HEK293 (cell line): ENCODE measurements around the gene ZNF423.

ENCODE experiments used
- CTCF ChIA-PET: fragments of 350-600 bp; formaldehyde crosslinking; extraction: SDS; loops from one replicate; lab custom pipeline; 2021; ENCODE audit warnings: antibody characterized with exemption; lab: Yijun Ruan, JAX
- POLR2A ChIA-PET: fragments of 300-600 bp; formaldehyde crosslinking; extraction: SDS; loops from one replicate; lab custom pipeline; 2020; ENCODE audit warnings: antibody characterized with exemption, inconsistent platforms; lab: Yijun Ruan, JAX
- H3K27ac ChIP-seq: fragments of 200-500 bp; sonication (Bioruptor generic); 2 replicates; pipeline ENCODE4 v1.5.1; 2014; ENCODE audit warnings: low read depth, low read length, control low read depth, inconsistent platforms; ENCODE audit errors: extremely low read depth
- H3K36me3 ChIP-seq, 2 experiments: fragments of 200-500 bp in 1 of 2; sonication (Bioruptor generic) in 1 of 2; 1 replicate in 1 of 2; 2 replicates in 1 of 2; pipeline ENCODE4 v1.5.1; 2014 to 2017; ENCODE audit warnings: inconsistent platforms in 2 of 2, low read length in 2 of 2; ENCODE audit not compliant: control insufficient read depth in 2 of 2, insufficient read depth in 1 of 2
- H3K4me1 ChIP-seq: fragments of 200-500 bp; sonication (Bioruptor generic); 2 replicates; pipeline ENCODE4 v1.5.1; 2014; ENCODE audit warnings: mild to moderate bottlenecking, low read length, inconsistent platforms; ENCODE audit not compliant: control insufficient read depth, insufficient read depth
- H3K4me3 ChIP-seq: 2 replicates; pipeline ENCODE4 v1.5.1; 2011; ENCODE audit warnings: low read depth, mild to moderate bottlenecking, control low read depth, low read length, moderate library complexity
- H3K9me3 ChIP-seq: fragments of 200-500 bp; sonication (Bioruptor generic); 2 replicates; pipeline ENCODE4 v1.5.1; 2014; ENCODE audit warnings: low read depth, low read length, inconsistent platforms; ENCODE audit not compliant: control insufficient read depth, insufficient read depth
- HOXD13 ChIP-seq: sonication (generic); formaldehyde crosslinking; IDR thresholded peaks from 2 replicates; pipeline ENCODE4 v1.8.0; 2022; ENCODE audit warnings: missing genetic modification reagents, borderline replicate concordance
- KLF1 ChIP-seq: fragments of 450-650 bp; formaldehyde crosslinking; IDR thresholded peaks from 2 replicates; pipeline ENCODE4 v1.5.1; 2016; ENCODE audit warnings: missing biosample characterization, missing genetic modification characterization
- MEIS1 ChIP-seq: sonication (generic); formaldehyde crosslinking; IDR thresholded peaks from 2 replicates; pipeline ENCODE4 v1.8.1; 2022; ENCODE audit warnings: missing genetic modification reagents, mild to moderate bottlenecking, borderline replicate concordance
- MZF1 ChIP-seq: fragments of 450-650 bp; formaldehyde crosslinking; IDR thresholded peaks from 2 replicates; pipeline ENCODE4 v1.5.1; 2017; ENCODE audit warnings: missing biosample characterization, missing genetic modification characterization, borderline replicate concordance
- OSR2 ChIP-seq: fragments of 450-650 bp; formaldehyde crosslinking; IDR thresholded peaks from 2 replicates; pipeline ENCODE4 v1.5.1; 2016; ENCODE audit warnings: missing biosample characterization, missing genetic modification characterization
- RBAK ChIP-seq: fragments of 450-650 bp; formaldehyde crosslinking; IDR thresholded peaks from 2 replicates; pipeline ENCODE4 v1.5.1; 2016; ENCODE audit warnings: missing biosample characterization, missing genetic modification characterization
- WT1 ChIP-seq: fragments of 450-650 bp; formaldehyde crosslinking; IDR thresholded peaks from 2 replicates; pipeline ENCODE4 v1.5.1; 2016; ENCODE audit warnings: missing biosample characterization, missing genetic modification characterization
- ZBTB17 ChIP-seq: fragments of 450-650 bp; formaldehyde crosslinking; IDR thresholded peaks from 2 replicates; pipeline ENCODE4 v1.5.1; 2016; ENCODE audit warnings: missing biosample characterization, missing genetic modification characterization
- ZBTB26 ChIP-seq: fragments of 450-650 bp; formaldehyde crosslinking; optimal IDR thresholded peaks from 2 replicates; pipeline ENCODE3; 2016; ENCODE audit warnings: missing biosample characterization, mild to moderate bottlenecking, missing genetic modification characterization
- ZBTB44 ChIP-seq: fragments of 450-650 bp; IDR thresholded peaks from 2 replicates; pipeline ENCODE4 v1.5.1; 2018; ENCODE audit warnings: missing biosample characterization, mild to moderate bottlenecking, missing genetic modification characterization
- ZBTB7A ChIP-seq: fragments of 450-650 bp; formaldehyde crosslinking; IDR thresholded peaks from 2 replicates; pipeline ENCODE4 v1.5.1; 2016; ENCODE audit warnings: low read depth, missing biosample characterization, missing genetic modification characterization
- ZNF140 ChIP-seq: fragments of 450-650 bp; formaldehyde crosslinking; IDR thresholded peaks from 2 replicates; pipeline ENCODE4 v1.5.1; 2016; ENCODE audit warnings: missing biosample characterization, missing genetic modification characterization
- ZNF146 ChIP-seq: fragments of 450-650 bp; formaldehyde crosslinking; IDR thresholded peaks from 2 replicates; pipeline ENCODE4 v1.5.1; 2016; ENCODE audit warnings: missing biosample characterization, missing genetic modification characterization
- ZNF157 ChIP-seq: fragments of 450-650 bp; formaldehyde crosslinking; IDR thresholded peaks from 2 replicates; pipeline ENCODE4 v1.5.1; 2016; ENCODE audit warnings: missing biosample characterization, missing genetic modification characterization
- ZNF174 ChIP-seq: fragments of 450-650 bp; formaldehyde crosslinking; IDR thresholded peaks from 2 replicates; pipeline ENCODE4 v1.5.0; 2017; ENCODE audit warnings: missing biosample characterization, mild to moderate bottlenecking, missing genetic modification characterization
- ZNF2 ChIP-seq: fragments of 450-650 bp; formaldehyde crosslinking; IDR thresholded peaks from 2 replicates; pipeline ENCODE4 v1.5.1; 2016; ENCODE audit warnings: missing biosample characterization, missing genetic modification characterization
- ZNF214 ChIP-seq: fragments of 450-650 bp; formaldehyde crosslinking; IDR thresholded peaks from 2 replicates; pipeline ENCODE4 v1.5.1; 2017; ENCODE audit warnings: missing biosample characterization, mild to moderate bottlenecking, missing genetic modification characterization, borderline replicate concordance
- ZNF48 ChIP-seq: fragments of 450-650 bp; formaldehyde crosslinking; IDR thresholded peaks from 2 replicates; pipeline ENCODE4 v1.5.1; 2016; ENCODE audit warnings: missing biosample characterization, missing genetic modification characterization
- ZNF513 ChIP-seq: fragments of 450-650 bp; IDR thresholded peaks from 2 replicates; pipeline ENCODE4 v1.5.1; 2018; ENCODE audit warnings: missing biosample characterization, missing genetic modification characterization
- ZNF521 ChIP-seq: fragments of 450-650 bp; formaldehyde crosslinking; IDR thresholded peaks from 2 replicates; pipeline ENCODE4 v1.5.1; 2017; ENCODE audit warnings: missing biosample characterization, mild to moderate bottlenecking, missing genetic modification characterization
- ZNF670 ChIP-seq: fragments of 450-650 bp; formaldehyde crosslinking; IDR thresholded peaks from 2 replicates; pipeline ENCODE4 v1.5.1; 2016; ENCODE audit warnings: missing biosample characterization, missing genetic modification characterization, low read depth
- ZNF704 ChIP-seq: fragments of 450-650 bp; formaldehyde crosslinking; IDR thresholded peaks from 2 replicates; pipeline ENCODE4 v1.5.1; 2016; ENCODE audit warnings: missing biosample characterization, missing genetic modification characterization
- ZSCAN4 ChIP-seq: fragments of 450-650 bp; formaldehyde crosslinking; IDR thresholded peaks from 2 replicates; pipeline ENCODE4 v1.5.1; 2017; ENCODE audit warnings: missing biosample characterization, missing genetic modification characterization
- TF ChIP-seq, protein P1 (sequence below): sonication (generic); formaldehyde crosslinking; IDR thresholded peaks from 2 replicates; pipeline ENCODE4 v1.8.1; 2022; ENCODE audit warnings: mild to moderate bottlenecking, moderate library complexity, missing genetic modification reagents

The ZNF423 gene

GRCh38 chr16:49637511-49637910 lies 218.4 kb downstream of the ZNF423 start (continued):
- TF ChIP-seq KLF1 (tag by site-specific recombination) (no peak), HOXD13 (no peak), ZBTB7A (tag by site-specific recombination) (no peak), MZF1 (tag by site-specific recombination) (no peak), ZNF513 (tag by site-specific recombination) (no peak), ZNF214 (tag by site-specific recombination) (no peak), ZNF521 (tag by site-specific recombination) (no peak), WT1 (tag by site-specific recombination) (no peak)
- TF ChIP-seq, protein P1, sequence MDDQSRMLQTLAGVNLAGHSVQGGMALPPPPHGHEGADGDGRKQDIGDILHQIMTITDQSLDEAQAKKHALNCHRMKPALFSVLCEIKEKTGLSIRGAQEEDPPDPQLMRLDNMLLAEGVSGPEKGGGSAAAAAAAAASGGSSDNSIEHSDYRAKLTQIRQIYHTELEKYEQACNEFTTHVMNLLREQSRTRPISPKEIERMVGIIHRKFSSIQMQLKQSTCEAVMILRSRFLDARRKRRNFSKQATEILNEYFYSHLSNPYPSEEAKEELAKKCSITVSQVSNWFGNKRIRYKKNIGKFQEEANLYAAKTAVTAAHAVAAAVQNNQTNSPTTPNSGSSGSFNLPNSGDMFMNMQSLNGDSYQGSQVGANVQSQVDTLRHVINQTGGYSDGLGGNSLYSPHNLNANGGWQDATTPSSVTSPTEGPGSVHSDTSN (CRISPR knock-in tag): no peak
- TF ChIP-seq, all 188 proteins: peak for 0

DNA sequence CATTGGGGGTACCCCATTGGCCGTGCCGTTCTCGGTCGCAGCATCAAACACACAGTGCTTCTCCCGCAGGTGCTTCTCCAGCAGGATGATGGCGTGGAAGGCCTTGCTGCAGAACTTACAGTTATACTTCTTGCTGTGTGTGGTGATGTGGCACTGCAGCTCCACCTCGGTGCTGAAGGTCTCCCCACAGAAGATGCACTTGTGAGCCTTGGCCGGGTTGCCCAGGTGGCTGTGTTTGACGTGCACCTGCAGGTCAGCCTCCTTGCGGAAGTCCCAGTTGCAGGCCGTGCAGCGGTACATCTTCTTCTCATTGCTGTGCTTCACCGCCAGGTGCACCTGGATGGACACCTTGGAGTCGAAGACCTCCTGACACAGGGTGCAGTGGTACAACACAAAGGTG lies 219.3 kb downstream of the ZNF423 start:
- H3K4me3 ChIP-seq: no peak overlapping the region
- ChIA-PET CTCF (interaction anchor here (0.6 kb wide), 1 partner anchor 221 kb away, joined by 3 read pairs; no protein-coding TSS in a partner anchor), POLR2A (no interaction called here)
- no peak overlapping the region for H3K27ac ChIP-seq
- no peak for TF ChIP-seq ZNF157 (tag by site-specific recombination)
- no peak for TF ChIP-seq ZSCAN4 (tag by site-specific recombination)
- TF ChIP-seq RBAK (tag by site-specific recombination): no peak
- no peak for TF ChIP-seq ZNF48 (tag by site-specific recombination)
- TF ChIP-seq ZBTB26 (tag by site-specific recombination): no peak
- TF ChIP-seq ZNF174: no peak
- TF ChIP-seq OSR2: no peak
- TF ChIP-seq ZNF670 (tag by site-specific recombination): no peak
- TF ChIP-seq MEIS1 (CRISPR knock-in tag): no peak
- TF ChIP-seq ZNF704 (tag by site-specific recombination): no peak
- TF ChIP-seq ZNF2 (tag by site-specific recombination): no peak
- TF ChIP-seq ZNF140 (tag by site-specific recombination): no peak
- no peak for TF ChIP-seq ZNF146 (tag by site-specific recombination)
- no peak for TF ChIP-seq ZBTB17
- TF ChIP-seq ZBTB44 (tag by site-specific recombination): no peak
- H3K4me1 ChIP-seq: no peaks in the 10 kb centered on the region
- H3K36me3 ChIP-seq: peaks cover 0 to 19% of the 10 kb centered on the region in 2 experiments; a peak in 1 of 3 replicates
- no peaks in the 10 kb centered on the region for H3K9me3 ChIP-seq
